KOPT-K1 (cell line): ENCODE data around the gene WNT5A.

Experiments
- H3K27ac ChIP-seq: fragments of 200-600 bp; sonication (generic); 2 replicates; pipeline ENCODE4 v1.5.1; 2016; ENCODE audit warnings: antibody characterized with exemption, mild to moderate bottlenecking, low read depth, low read length; ENCODE audit not compliant: poor library complexity, severe bottlenecking
- H3K36me3 ChIP-seq: fragments of 200-600 bp; sonication (generic); 2 replicates; pipeline ENCODE4 v1.5.1; 2017; ENCODE audit warnings: antibody characterized with exemption, mild to moderate bottlenecking, low read length, moderate library complexity; ENCODE audit not compliant: insufficient read depth
- H3K9me3 ChIP-seq: fragments of 200-600 bp; sonication (generic); 2 replicates; pipeline ENCODE4 v1.5.1; 2017; ENCODE audit warnings: antibody characterized with exemption, low read length, mild to moderate bottlenecking; ENCODE audit not compliant: insufficient read depth, poor library complexity, severe bottlenecking

The WNT5A gene

GRCh38 chr3:55477306-55478303, 9.5 kb downstream of the WNT5A start:
- H3K27ac ChIP-seq: no peak overlapping the region
- H3K36me3 ChIP-seq: no peaks in the 10 kb centered on the region
- no peaks in the 10 kb centered on the region for H3K9me3 ChIP-seq

GRCh38 chr3:55476515-55476914, 10.6 kb downstream of the WNT5A start:
- no peaks in the 10 kb centered on the region for H3K9me3 ChIP-seq
- H3K27ac ChIP-seq: no peak overlapping the region

GRCh38 chr3:55474213-55474632, 12.9 kb downstream of the WNT5A start:
- H3K36me3 ChIP-seq: no peaks in the 10 kb centered on the region
- no peaks in the 10 kb centered on the region for H3K9me3 ChIP-seq
- no peak overlapping the region for H3K27ac ChIP-seq

More at GRCh38 chr3:55476515-55476914, 10.6 kb downstream of the WNT5A start:
- H3K36me3 ChIP-seq: no peaks in the 10 kb centered on the region

- H3K36me3 ChIP-seq: no peaks in the 10 kb centered on the region
Measured at GRCh38 chr3:55473788-55474187, 13.3 kb downstream of the WNT5A start.

GRCh38 chr3:55471522-55472280, 15.4 kb downstream of the WNT5A start:
- no peaks in the 10 kb centered on the region for H3K9me3 ChIP-seq
- no peaks in the 10 kb centered on the region for H3K36me3 ChIP-seq
- H3K27ac ChIP-seq: no peak overlapping the region

More at GRCh38 chr3:55473788-55474187, 13.3 kb downstream of the WNT5A start:
- no peaks in the 10 kb centered on the region for H3K9me3 ChIP-seq
- H3K27ac ChIP-seq: no peak overlapping the region

- Histone ChIP-seq H3K36me3 (no peaks in the 10 kb centered on the region), H3K9me3 (no peaks in the 10 kb centered on the region), H3K27ac (no peak overlapping the region)
Measured at GRCh38 chr3:55471084-55471483, 16.0 kb downstream of the WNT5A start.

- Histone ChIP-seq H3K27ac (no peak overlapping the region), H3K9me3 (no peaks in the 10 kb centered on the region), H3K36me3 (no peaks in the 10 kb centered on the region)
Measured at GRCh38 chr3:55469957-55470526, 17.1 kb downstream of the WNT5A start.

GRCh38 chr3:55468251-55468650, 18.9 kb downstream of the WNT5A start:
- Histone ChIP-seq H3K9me3 (no peaks in the 10 kb centered on the region), H3K36me3 (no peaks in the 10 kb centered on the region), H3K27ac (no peak overlapping the region)

- H3K27ac ChIP-seq: no peak overlapping the region
- H3K9me3 ChIP-seq: no peaks in the 10 kb centered on the region
- no peaks in the 10 kb centered on the region for H3K36me3 ChIP-seq
Measured at GRCh38 chr3:55467099-55467498, 20.0 kb downstream of the WNT5A start.

- Histone ChIP-seq H3K27ac (no peak overlapping the region), H3K36me3 (no peaks in the 10 kb centered on the region), H3K9me3 (no peaks in the 10 kb centered on the region)
Measured at GRCh38 chr3:55466526-55466925, 20.6 kb downstream of the WNT5A start.

GRCh38 chr3:55461896-55462295, 25.2 kb downstream of the WNT5A start:
- Histone ChIP-seq H3K27ac (no peak overlapping the region), H3K36me3 (no peaks in the 10 kb centered on the region)

GRCh38 chr3:55459838-55460237, 27.3 kb downstream of the WNT5A start:
- Histone ChIP-seq H3K36me3 (no peaks in the 10 kb centered on the region), H3K27ac (no peak overlapping the region), H3K9me3 (no peaks in the 10 kb centered on the region)

More at GRCh38 chr3:55461896-55462295, 25.2 kb downstream of the WNT5A start:
- H3K9me3 ChIP-seq: no peaks in the 10 kb centered on the region

GRCh38 chr3:55458181-55458790, 28.8 kb downstream of the WNT5A start:
- Histone ChIP-seq H3K36me3 (no peaks in the 10 kb centered on the region), H3K9me3 (no peaks in the 10 kb centered on the region)

GRCh38 chr3:55455915-55456314, 31.2 kb downstream of the WNT5A start:
- Histone ChIP-seq H3K27ac (no peak overlapping the region), H3K9me3 (no peaks in the 10 kb centered on the region), H3K36me3 (no peaks in the 10 kb centered on the region)

More at GRCh38 chr3:55458181-55458790, 28.8 kb downstream of the WNT5A start:
- no peak overlapping the region for H3K27ac ChIP-seq
